A549 (cell line): Measurements from ENCODE around the gene GRIA1. TPM values are rescaled to one million over a fixed set of nuclear protein-coding genes. Genes with fewer than 3 reads are reported as not detected.

Experiments
- ATAC-seq, 2 experiments: fragments of 200-7000 bp in 1 of 2; fragments of >200 bp in 1 of 2; cut with Nextera tagmentation in 1 of 2; cut with Tn5 transposase in 1 of 2; 3 replicates each; pipeline versions ENCODE4 v1.8.0 to v1.9.1; 2018 to 2020; ENCODE audit warnings: mild to moderate bottlenecking in 1 of 2, moderate library complexity in 1 of 2
- CTCF ChIA-PET: fragments of 300-600 bp; sonication (Branson Sonifier 250); formaldehyde crosslinking; extraction: SDS; loops from one replicate; lab custom pipeline; 2021; ENCODE audit warnings: antibody characterized with exemption, inconsistent platforms; lab: Yijun Ruan, JAX
- POLR2A ChIA-PET: fragments of 350-600 bp; formaldehyde crosslinking; extraction: SDS; loops from one replicate; lab custom pipeline; 2021; ENCODE audit warnings: antibody characterized with exemption, inconsistent platforms; lab: Yijun Ruan, JAX
- DNase-seq, 2 experiments: peaks; one replicate each; pipeline versions ENCODE4 v3.0.0 to v3.0.0-alpha.2; 2011 to 2016; ENCODE audit warnings: low read depth in 1 of 2, low spot score in 1 of 2
- FAIRE-seq: peaks from 2 replicates; lab custom pipeline; 2011; peaks lifted over from hg19 to GRCh38; lab: Jason Lieb, UNC
- H3K27ac ChIP-seq, 2 experiments: fragments of >200 bp; sonication (Bioruptor Twin); formaldehyde crosslinking; 3 replicates each; pipeline ENCODE4 v1.5.1; 2016 to 2017
- H3K4me1 ChIP-seq: fragments of >200 bp; sonication (Bioruptor Twin); formaldehyde crosslinking; 3 replicates; pipeline ENCODE4 v1.6.1; 2016
- H3K4me2 ChIP-seq: fragments of >200 bp; sonication (Bioruptor Twin); formaldehyde crosslinking; 3 replicates; pipeline ENCODE4 v1.6.1; 2016
- H3K4me3 ChIP-seq: fragments of >200 bp; sonication (Bioruptor Twin); formaldehyde crosslinking; 3 replicates; pipeline ENCODE4 v1.5.1; 2016
- H3K9me3 ChIP-seq: fragments of >200 bp; sonication (Bioruptor Twin); formaldehyde crosslinking; 3 replicates; pipeline ENCODE4 v1.6.1; 2016
- BHLHE40 ChIP-seq: IDR thresholded peaks from 2 replicates; pipeline ENCODE4 v1.6.1; 2012; ENCODE audit warnings: low read depth, low read length, inconsistent platforms
- CEBPB ChIP-seq, 2 experiments: fragments of >200 bp in 1 of 2; sonication (Bioruptor Twin) in 1 of 2; formaldehyde crosslinking in 1 of 2; IDR thresholded peaks; 2 replicates each; pipeline ENCODE4 v1.6.1; 2012 to 2016
- CHD2 ChIP-seq: fragments of 150-350 bp; IDR thresholded peaks from 2 replicates; pipeline ENCODE4 v1.6.1; 2014; ENCODE audit warnings: low read length; ENCODE audit not compliant: partially characterized antibody
- CHD4 ChIP-seq: fragments of 200-600 bp; sonication (generic); IDR thresholded peaks from 2 replicates; pipeline ENCODE4 v1.6.1; 2016; ENCODE audit warnings: antibody characterized with exemption, mild to moderate bottlenecking, borderline replicate concordance
- EHF ChIP-seq: fragments of 250-450 bp; sonication (Bioruptor Pico); IDR thresholded peaks from 2 replicates; pipeline ENCODE4 v1.5.0; 2020; ENCODE audit warnings: mild to moderate bottlenecking
- ESRRA ChIP-seq: fragments of 150-350 bp; IDR thresholded peaks from 2 replicates; pipeline ENCODE4 v1.6.1; 2014; ENCODE audit warnings: mild to moderate bottlenecking, low read length, borderline replicate concordance
- GATA3 ChIP-seq: IDR thresholded peaks from 2 replicates; pipeline ENCODE4 v1.6.1; 2012; ENCODE audit warnings: borderline replicate concordance
- HEYL ChIP-seq: fragments of 250-450 bp; sonication (Bioruptor Pico); IDR thresholded peaks from 2 replicates; pipeline ENCODE4 v1.8.0; 2021; ENCODE audit warnings: mild to moderate bottlenecking, moderate library complexity
- HOXB13 ChIP-seq: fragments of 250-450 bp; sonication (Bioruptor Pico); IDR thresholded peaks from 2 replicates; pipeline ENCODE4 v1.5.0; 2020; ENCODE audit warnings: low read depth, mild to moderate bottlenecking, moderate library complexity
- HOXB5 ChIP-seq: fragments of 250-450 bp; sonication (Bioruptor Pico); IDR thresholded peaks from 2 replicates; pipeline ENCODE4 v1.5.0; 2020; ENCODE audit warnings: mild to moderate bottlenecking, moderate library complexity
- JUNB ChIP-seq: fragments of >200 bp; sonication (Bioruptor Twin); formaldehyde crosslinking; IDR thresholded peaks from 2 replicates; pipeline ENCODE4 v1.6.1; 2016
- KDM1A ChIP-seq: fragments of 200-600 bp; sonication (generic); IDR thresholded peaks from 2 replicates; pipeline ENCODE4 v1.6.1; 2016; ENCODE audit warnings: low read depth, mild to moderate bottlenecking
- NPAS2 ChIP-seq: fragments of 250-450 bp; sonication (Bioruptor Pico); IDR thresholded peaks from 2 replicates; pipeline ENCODE4 v1.8.0; 2022; ENCODE audit warnings: mild to moderate bottlenecking, moderate library complexity, borderline replicate concordance
- NR3C1 ChIP-seq: fragments of >200 bp; sonication (Bioruptor Twin); formaldehyde crosslinking; IDR thresholded peaks from 3 replicates; pipeline ENCODE4 v1.6.1; 2017
- RNF2 ChIP-seq: fragments of 200-600 bp; sonication (generic); IDR thresholded peaks from 2 replicates; pipeline ENCODE4 v1.6.1; 2016; ENCODE audit warnings: low read depth, mild to moderate bottlenecking, antibody characterized with exemption, moderate library complexity, borderline replicate concordance
- SMC3 ChIP-seq: fragments of >200 bp; sonication (Bioruptor Twin); formaldehyde crosslinking; IDR thresholded peaks from 3 replicates; pipeline ENCODE4 v1.6.1; 2018; ENCODE audit warnings: inconsistent platforms
- TFCP2L1 ChIP-seq: fragments of 250-450 bp; sonication (Bioruptor Pico); IDR thresholded peaks from 2 replicates; pipeline ENCODE4 v1.5.0; 2021; ENCODE audit warnings: mild to moderate bottlenecking
- TP53 ChIP-seq: fragments of 250-450 bp; sonication (Bioruptor Pico); IDR thresholded peaks from 2 replicates; pipeline ENCODE4 v1.5.0; 2021; ENCODE audit warnings: mild to moderate bottlenecking, moderate library complexity
- ZC3H11A ChIP-seq: fragments of 450-650 bp; IDR thresholded peaks from 2 replicates; pipeline ENCODE4 v1.6.1; 2014; ENCODE audit warnings: antibody characterized with exemption, mild to moderate bottlenecking
- ZFP36 ChIP-seq: fragments of 450-650 bp; IDR thresholded peaks from 2 replicates; pipeline ENCODE4 v1.6.1; 2014; ENCODE audit warnings: borderline replicate concordance; ENCODE audit not compliant: partially characterized antibody
- ZSCAN20 ChIP-seq: fragments of 250-450 bp; sonication (Bioruptor Pico); IDR thresholded peaks from 2 replicates; pipeline ENCODE4 v1.8.0; 2022; ENCODE audit warnings: mild to moderate bottlenecking, moderate library complexity
- WGBS: methylation state at CpG from one replicate; pipeline ENCODE4 v1.1.6; 2017; ENCODE audit errors: missing lambda C conversion rate; 5-methylcytosine and 5-hydroxymethylcytosine counted together
- polyA plus RNA-seq, 4 experiments: library from polyadenylated mRNA; depleted of rRNA in 3 of 4; stranded (reverse); fragments of >200 nt; fragmentation: RNase III in 1 of 4; extraction: RNeasy Plus Mini Kit Qiagen cat#74134 plus additional on column Dnase treatment in 1 of 4; gene quantifications; 2 replicates in 3 of 4; 3 replicates in 1 of 4; pipeline ENCODE4 v1.2.3, GENCODE V29; 2011 to 2017
- TF ChIP-seq, protein P1 (sequence below): fragments of 250-450 bp; sonication (Bioruptor Pico); IDR thresholded peaks from 2 replicates; pipeline ENCODE4 v1.5.0; 2021; ENCODE audit warnings: mild to moderate bottlenecking, moderate library complexity, borderline replicate concordance
- TF ChIP-seq, protein P2 (sequence below): IDR thresholded peaks from 2 replicates; pipeline ENCODE4 v1.6.1; 2012

Gene GRIA1
- polyA plus RNA-seq, 2 of the 4 experiments (the other 2 are of a cell fraction), result not detected

DNA sequence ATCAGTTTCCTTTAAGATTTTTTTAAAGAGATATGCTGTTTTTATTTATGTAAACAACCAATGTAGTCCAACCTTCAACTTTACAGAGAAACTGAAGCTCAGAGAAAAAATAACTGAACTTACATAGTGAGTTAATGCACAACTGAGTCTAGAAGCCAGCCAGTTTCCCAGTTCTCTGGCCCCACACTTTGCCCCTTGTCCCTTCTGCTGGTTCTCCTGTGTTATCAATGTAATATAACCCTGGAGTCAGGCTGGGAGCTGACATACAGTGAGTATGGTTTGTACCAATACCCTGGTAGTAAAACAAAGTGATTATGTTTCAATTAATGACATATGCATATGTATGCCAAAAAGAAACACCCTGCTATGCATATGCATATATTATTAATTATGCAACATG is 32.2 kb upstream of the GRIA1 start (continued):
- TF ChIP-seq HEYL, result no peak

DNA sequence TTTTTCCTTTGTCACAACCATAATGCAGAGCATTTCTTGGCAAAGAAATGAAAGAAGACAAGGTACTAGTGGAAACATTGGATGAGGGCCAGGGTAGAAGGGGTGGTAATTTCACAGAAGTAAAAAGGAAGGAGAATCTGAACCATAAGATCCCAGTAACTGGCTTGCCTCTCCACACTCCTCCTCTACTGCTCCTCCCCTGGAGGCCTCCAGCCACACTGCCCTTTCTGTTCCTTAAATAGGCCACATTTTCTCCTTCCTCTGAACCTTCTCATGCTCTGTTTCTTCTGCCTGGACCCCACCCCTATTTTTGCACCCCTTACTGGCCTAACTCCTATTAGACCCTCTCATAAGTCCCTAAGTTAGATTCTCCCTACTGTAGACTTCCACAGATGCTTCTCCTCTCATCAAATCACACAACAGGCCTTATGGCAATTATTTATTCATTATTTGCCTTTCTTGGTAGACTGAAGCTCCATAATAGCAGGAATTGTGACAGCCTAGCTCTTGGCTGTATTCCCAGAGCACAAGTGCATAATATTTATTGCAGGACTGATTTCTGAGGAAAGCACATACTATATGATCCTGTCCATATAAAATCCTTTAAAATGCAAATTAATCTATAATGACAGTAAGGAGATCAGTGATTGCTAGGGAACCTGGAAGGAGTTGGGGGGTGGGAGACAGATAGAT is 31.3 kb upstream of the GRIA1 start:
- H3K9me3 ChIP-seq, result no peaks in the 10 kb centered on the region
- ChIA-PET POLR2A (no interaction called here), CTCF (interaction anchor here (1.2 kb wide), 1 partner anchor 38 kb away, joined by 3 read pairs; no protein-coding TSS in a partner anchor)
- TF ChIP-seq NR3C1, result no peak
- no peak for TF ChIP-seq KDM1A
- no peak for TF ChIP-seq EHF (CRISPR knock-in tag)
- TF ChIP-seq HOXB5 (CRISPR knock-in tag), result no peak
- no peak for TF ChIP-seq TP53 (CRISPR knock-in tag)
- TF ChIP-seq CHD4, result no peak
- TF ChIP-seq GATA3, result no peak
- TF ChIP-seq SMC3, result no peak
- TF ChIP-seq BHLHE40, result no peak
- TF ChIP-seq ZSCAN20 (CRISPR knock-in tag), result no peak
- TF ChIP-seq, protein P1, sequence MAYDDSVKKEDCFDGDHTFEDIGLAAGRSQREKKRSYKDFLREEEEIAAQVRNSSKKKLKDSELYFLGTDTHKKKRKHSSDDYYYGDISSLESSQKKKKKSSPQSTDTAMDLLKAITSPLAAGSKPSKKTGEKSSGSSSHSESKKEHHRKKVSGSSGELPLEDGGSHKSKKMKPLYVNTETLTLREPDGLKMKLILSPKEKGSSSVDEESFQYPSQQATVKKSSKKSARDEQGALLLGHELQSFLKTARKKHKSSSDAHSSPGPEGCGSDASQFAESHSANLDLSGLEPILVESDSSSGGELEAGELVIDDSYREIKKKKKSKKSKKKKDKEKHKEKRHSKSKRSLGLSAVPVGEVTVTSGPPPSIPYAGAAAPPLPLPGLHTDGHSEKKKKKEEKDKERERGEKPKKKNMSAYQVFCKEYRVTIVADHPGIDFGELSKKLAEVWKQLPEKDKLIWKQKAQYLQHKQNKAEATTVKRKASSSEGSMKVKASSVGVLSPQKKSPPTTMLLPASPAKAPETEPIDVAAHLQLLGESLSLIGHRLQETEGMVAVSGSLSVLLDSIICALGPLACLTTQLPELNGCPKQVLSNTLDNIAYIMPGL, result no peak
- no peak for TF ChIP-seq RNF2
- TF ChIP-seq, protein P2, sequence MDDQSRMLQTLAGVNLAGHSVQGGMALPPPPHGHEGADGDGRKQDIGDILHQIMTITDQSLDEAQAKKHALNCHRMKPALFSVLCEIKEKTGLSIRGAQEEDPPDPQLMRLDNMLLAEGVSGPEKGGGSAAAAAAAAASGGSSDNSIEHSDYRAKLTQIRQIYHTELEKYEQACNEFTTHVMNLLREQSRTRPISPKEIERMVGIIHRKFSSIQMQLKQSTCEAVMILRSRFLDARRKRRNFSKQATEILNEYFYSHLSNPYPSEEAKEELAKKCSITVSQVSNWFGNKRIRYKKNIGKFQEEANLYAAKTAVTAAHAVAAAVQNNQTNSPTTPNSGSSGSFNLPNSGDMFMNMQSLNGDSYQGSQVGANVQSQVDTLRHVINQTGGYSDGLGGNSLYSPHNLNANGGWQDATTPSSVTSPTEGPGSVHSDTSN, result no peak
- no peak for TF ChIP-seq TFCP2L1 (CRISPR knock-in tag)
- TF ChIP-seq CHD2, result no peak
- TF ChIP-seq JUNB, result no peak
- TF ChIP-seq ZFP36, result no peak
- TF ChIP-seq ESRRA, result no peak
- no peak overlapping the region for H3K4me2 ChIP-seq
- no peak overlapping the region for H3K27ac ChIP-seq
- FAIRE-seq (no peak), DNase-seq (no peak), ATAC-seq (no peak)
- no peaks in the 10 kb centered on the region for H3K4me1 ChIP-seq
- no peak overlapping the region for H3K4me3 ChIP-seq

- Histone ChIP-seq H3K4me2 (no peak overlapping the region), H3K4me3 (no peak overlapping the region), H3K27ac (no peak overlapping the region), H3K9me3 (no peaks in the 10 kb centered on the region), H3K4me1 (no peaks in the 10 kb centered on the region)
- WGBS, result 12% methylated on average over 3 of the region's 3 CpGs
- ATAC-seq (no peak), FAIRE-seq (no peak), DNase-seq (no peak)
- POLR2A ChIA-PET, result no interaction called here
- TF ChIP-seq HOXB13 (CRISPR knock-in tag) (no peak), ZFP36 (no peak)
- CTCF ChIA-PET, result no interaction called here
These were observed 30.0 kb upstream of the GRIA1 start for GRCh38 chr5:153460421-153460820.

DNA sequence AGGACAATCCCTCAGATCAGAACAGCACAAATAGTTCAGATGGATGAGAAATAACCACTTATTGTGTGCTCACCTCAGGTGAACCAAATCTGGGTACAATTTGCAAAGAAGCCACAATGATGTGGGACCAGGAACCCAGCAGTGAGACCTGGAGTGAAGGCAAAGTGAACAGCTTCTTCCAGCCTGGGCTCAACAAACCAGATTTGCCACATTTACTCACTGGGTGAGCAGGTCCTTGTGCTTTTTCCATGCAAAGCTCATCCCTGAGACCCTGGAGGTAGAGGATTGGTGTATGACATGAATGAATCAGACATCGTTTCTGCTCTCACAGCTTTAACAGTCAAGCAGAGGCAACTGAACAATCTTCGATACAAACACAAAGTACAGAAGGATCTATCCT is 29.1 kb upstream of the GRIA1 start:
- Histone ChIP-seq H3K4me2 (no peak overlapping the region), H3K9me3 (no peaks in the 10 kb centered on the region), H3K27ac (no peak overlapping the region), H3K4me3 (no peak overlapping the region), H3K4me1 (no peaks in the 10 kb centered on the region)
- 19% methylated on average over 2 of the region's 2 CpGs for WGBS
- ChIA-PET POLR2A (no interaction called here), CTCF (no interaction called here)
- TF ChIP-seq CEBPB (IDR thresholded peaks at IDR 0.05), result no peak
- no peak for TF ChIP-seq RNF2
- no peak for TF ChIP-seq ZC3H11A
- no peak for TF ChIP-seq HOXB13 (CRISPR knock-in tag)
- TF ChIP-seq NPAS2 (CRISPR knock-in tag), result no peak
- no peak for TF ChIP-seq HEYL
- TF ChIP-seq KDM1A, result no peak
- FAIRE-seq (no peak), DNase-seq (no peak), ATAC-seq (no peak)
